NB4 (cell line): ENCODE results near the gene TCF4.

Experiments
- DNase-seq: peaks from one replicate; pipeline ENCODE4 v3.0.0; 2010; ENCODE audit warnings: low read depth
- H3K4me3 ChIP-seq: one replicate; pipeline ENCODE4 v1.5.1; 2011; ENCODE audit warnings: mild to moderate bottlenecking, low read depth, low read length, moderate library complexity
- MYC ChIP-seq: IDR thresholded peaks from 2 replicates; pipeline ENCODE4 v1.6.1; 2011; ENCODE audit warnings: low read depth, low read length
- POLR2A ChIP-seq: IDR thresholded peaks from 2 replicates; pipeline ENCODE4 v1.6.1; 2011; ENCODE audit warnings: mild to moderate bottlenecking; ENCODE audit not compliant: insufficient read length; ENCODE audit errors: extremely low read depth
- TF ChIP-seq, protein P1 (sequence below): IDR thresholded peaks from one replicate; pipeline ENCODE4 v1.5.1; 2012; ENCODE audit warnings: low read depth, low read length
- TF ChIP-seq, protein P2 (sequence below): IDR thresholded peaks from 2 replicates; pipeline ENCODE4 v1.6.1; 2011; ENCODE audit warnings: low read depth, low read length

TCF4 gene

DNA sequence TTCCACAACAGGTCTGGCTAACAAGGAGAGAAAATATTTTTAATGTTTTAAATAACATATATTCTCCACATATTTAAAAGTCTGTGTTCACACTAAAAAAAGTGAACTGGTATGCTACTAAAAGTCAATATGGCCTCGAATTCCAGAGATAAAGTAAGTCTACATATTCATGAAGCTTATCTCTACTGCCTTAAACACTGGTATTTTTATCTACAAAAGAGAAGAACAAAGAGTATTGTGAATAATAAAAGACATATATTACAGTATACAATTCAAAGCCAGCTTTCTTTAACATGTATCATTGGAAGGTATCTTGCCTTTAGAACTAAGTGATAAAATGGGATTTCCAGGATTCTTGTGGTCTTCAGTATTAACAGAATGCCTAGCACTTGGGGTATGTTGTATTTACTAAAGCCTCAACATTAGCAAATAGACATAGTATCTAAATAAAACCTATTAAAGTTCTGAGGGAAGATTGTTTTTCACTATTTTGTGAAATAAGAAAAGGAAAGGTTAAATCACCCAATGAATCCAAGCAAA, 325.9 kb downstream of the TCF4 start:
- TF ChIP-seq, protein P1, sequence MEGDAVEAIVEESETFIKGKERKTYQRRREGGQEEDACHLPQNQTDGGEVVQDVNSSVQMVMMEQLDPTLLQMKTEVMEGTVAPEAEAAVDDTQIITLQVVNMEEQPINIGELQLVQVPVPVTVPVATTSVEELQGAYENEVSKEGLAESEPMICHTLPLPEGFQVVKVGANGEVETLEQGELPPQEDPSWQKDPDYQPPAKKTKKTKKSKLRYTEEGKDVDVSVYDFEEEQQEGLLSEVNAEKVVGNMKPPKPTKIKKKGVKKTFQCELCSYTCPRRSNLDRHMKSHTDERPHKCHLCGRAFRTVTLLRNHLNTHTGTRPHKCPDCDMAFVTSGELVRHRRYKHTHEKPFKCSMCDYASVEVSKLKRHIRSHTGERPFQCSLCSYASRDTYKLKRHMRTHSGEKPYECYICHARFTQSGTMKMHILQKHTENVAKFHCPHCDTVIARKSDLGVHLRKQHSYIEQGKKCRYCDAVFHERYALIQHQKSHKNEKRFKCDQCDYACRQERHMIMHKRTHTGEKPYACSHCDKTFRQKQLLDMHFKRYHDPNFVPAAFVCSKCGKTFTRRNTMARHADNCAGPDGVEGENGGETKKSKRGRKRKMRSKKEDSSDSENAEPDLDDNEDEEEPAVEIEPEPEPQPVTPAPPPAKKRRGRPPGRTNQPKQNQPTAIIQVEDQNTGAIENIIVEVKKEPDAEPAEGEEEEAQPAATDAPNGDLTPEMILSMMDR, result no peak
- no peak for TF ChIP-seq MYC
- TF ChIP-seq, protein P2, sequence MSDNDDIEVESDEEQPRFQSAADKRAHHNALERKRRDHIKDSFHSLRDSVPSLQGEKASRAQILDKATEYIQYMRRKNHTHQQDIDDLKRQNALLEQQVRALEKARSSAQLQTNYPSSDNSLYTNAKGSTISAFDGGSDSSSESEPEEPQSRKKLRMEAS, result no peak
- TF ChIP-seq POLR2A, result no peak
- no peak overlapping the region for H3K4me3 ChIP-seq
- no peak for DNase-seq

- no peak overlapping the region for H3K4me3 ChIP-seq
- DNase-seq, result no peak
- TF ChIP-seq, protein P1, result no peak
- TF ChIP-seq, protein P2, result no peak
- TF ChIP-seq MYC, result no peak
- no peak for TF ChIP-seq POLR2A
These were observed 326.7 kb downstream of the TCF4 start for GRCh38 chr18:55261253-55261652.

DNA sequence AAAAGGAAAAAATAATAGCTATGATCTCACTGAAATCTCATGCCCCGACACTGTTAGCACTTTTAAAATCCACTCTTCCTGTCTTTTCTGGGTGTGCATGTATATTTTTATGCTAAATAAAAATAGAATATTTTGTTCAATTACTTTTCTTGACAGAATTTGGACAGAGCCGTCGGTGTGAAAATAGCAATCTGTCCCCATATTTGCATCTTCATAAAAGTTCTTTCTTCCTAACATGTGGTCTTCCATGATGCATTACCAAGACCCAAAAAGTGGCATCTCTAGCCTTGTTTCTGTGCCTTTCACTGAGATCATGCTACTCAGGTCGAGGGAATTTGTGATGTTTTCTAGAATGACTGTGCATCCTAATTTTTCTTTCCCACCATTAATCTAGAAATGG, 329.9 kb downstream of the TCF4 start:
- H3K4me3 ChIP-seq, result no peak overlapping the region
- TF ChIP-seq POLR2A, result no peak
- TF ChIP-seq, protein P2, result no peak
- TF ChIP-seq MYC, result no peak
- TF ChIP-seq, protein P1, result no peak
- DNase-seq, result no peak

DNA sequence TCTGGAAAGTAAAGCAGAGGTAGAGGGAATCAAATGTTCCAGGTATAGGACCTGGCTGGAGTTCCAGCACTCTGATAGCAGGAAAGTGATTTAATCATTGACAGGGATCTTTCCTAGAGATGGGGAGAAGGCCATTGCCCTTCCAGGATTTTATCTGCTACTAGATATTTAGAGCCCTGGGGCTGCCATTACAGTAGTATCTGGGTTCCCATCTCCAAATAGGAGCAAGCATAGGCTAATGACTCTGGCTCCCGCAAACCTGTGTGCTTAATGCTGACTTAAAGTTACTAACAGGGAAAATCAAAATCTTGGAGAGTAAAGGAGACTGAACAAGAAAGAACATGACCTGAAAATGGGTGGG, 331.1 kb downstream of the TCF4 start:
- TF ChIP-seq, protein P2, result no peak
- TF ChIP-seq POLR2A, result no peak
- no peak for TF ChIP-seq MYC
- TF ChIP-seq, protein P1, result no peak
- H3K4me3 ChIP-seq, result no peak overlapping the region
- DNase-seq, result no peak

DNA sequence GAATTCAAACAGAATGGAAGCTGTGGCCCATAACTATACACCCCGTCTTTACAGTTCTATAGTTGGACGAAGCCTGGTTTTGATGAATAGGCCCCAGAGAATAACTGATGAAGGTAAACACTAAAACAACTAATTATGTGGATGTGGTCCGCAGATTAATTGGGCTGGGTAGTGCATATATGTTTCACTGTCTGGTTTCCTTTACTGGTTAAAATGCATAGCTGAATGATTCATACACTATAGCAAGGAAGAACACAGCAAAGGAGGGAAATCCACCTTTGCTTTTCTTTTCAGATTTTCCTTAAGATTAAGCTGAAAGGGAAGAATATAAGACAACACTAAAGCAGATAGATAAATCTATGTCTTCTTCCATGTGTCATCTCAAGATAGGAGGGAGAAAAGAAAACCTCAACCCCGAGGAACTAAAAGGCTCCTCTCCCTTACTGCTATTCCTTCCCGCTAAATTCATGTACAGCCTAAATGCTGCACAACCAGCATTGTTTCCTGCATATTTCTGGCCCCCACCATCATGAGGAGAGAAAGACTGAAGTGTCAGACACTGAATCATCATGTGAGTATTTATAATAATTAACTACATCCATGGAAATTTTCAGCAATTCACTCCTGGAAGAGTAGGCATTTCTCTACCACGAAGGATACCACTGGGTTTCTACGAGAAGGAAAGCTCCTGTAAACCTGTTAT, 331.6 kb downstream of the TCF4 start:
- no peak overlapping the region for H3K4me3 ChIP-seq
- TF ChIP-seq, protein P1, result no peak
- TF ChIP-seq MYC (no peak), POLR2A (no peak)
- TF ChIP-seq, protein P2, result no peak
- no peak for DNase-seq
